Keratinocyte (primary cell): Measurements from ENCODE around the gene FMN2.

Source experiments
- EZH2 ChIP-seq: IDR thresholded peaks from one replicate; pipeline ENCODE4 v1.6.1; 2012; ENCODE audit warnings: inconsistent platforms, mild to moderate bottlenecking, low read length, moderate library complexity
- TF ChIP-seq, protein P1 (sequence below), 3 experiments: IDR thresholded peaks in 1 of 3; conservative IDR thresholded peaks in 1 of 3; optimal IDR thresholded peaks in 1 of 3; 2 replicates in 2 of 3; 3 replicates in 1 of 3; pipeline versions ENCODE3 to v1.5.1; 2011; ENCODE audit warnings: low read length in 3 of 3, mild to moderate bottlenecking in 3 of 3, moderate library complexity in 2 of 3, control low read depth in 1 of 3, inconsistent platforms in 1 of 3; ENCODE audit not compliant: insufficient read depth in 2 of 3; ENCODE audit errors: extremely low read depth in 1 of 3

DNA sequence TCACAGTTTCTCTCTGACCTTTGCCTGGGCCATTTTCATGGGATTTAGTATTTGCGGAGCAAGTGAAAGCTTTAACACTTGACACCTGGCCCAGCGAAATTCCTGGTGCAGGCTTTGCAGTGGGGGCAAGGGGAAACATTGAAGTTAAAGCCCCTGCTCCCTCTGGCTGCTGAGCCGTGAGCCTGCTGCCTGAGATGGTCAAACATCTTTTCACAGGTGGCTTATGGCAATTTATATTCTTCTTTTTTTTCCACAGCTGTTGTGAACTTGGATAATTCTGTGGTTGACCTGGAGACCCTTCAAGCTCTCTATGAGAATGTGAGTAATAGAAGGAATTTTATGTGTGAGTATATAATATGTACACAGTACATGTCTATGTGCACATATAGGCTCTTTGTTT, 202.9 kb downstream of the FMN2 start:
- TF ChIP-seq, protein P1, sequence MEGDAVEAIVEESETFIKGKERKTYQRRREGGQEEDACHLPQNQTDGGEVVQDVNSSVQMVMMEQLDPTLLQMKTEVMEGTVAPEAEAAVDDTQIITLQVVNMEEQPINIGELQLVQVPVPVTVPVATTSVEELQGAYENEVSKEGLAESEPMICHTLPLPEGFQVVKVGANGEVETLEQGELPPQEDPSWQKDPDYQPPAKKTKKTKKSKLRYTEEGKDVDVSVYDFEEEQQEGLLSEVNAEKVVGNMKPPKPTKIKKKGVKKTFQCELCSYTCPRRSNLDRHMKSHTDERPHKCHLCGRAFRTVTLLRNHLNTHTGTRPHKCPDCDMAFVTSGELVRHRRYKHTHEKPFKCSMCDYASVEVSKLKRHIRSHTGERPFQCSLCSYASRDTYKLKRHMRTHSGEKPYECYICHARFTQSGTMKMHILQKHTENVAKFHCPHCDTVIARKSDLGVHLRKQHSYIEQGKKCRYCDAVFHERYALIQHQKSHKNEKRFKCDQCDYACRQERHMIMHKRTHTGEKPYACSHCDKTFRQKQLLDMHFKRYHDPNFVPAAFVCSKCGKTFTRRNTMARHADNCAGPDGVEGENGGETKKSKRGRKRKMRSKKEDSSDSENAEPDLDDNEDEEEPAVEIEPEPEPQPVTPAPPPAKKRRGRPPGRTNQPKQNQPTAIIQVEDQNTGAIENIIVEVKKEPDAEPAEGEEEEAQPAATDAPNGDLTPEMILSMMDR (optimal IDR thresholded peaks at IDR 0.05 in 1 of 3, IDR thresholded peaks at IDR 0.05 in 1 of 3, conservative IDR thresholded peaks at IDR 0.05 in 1 of 3; ENCODE audit: extremely low read depth in 1 of 3, insufficient read depth in 2 of 3, low read length in 3 of 3): no peak
- TF ChIP-seq EZH2: no peak
